ENCODE data around the gene FRMPD2.

FRMPD2 gene

DNA sequence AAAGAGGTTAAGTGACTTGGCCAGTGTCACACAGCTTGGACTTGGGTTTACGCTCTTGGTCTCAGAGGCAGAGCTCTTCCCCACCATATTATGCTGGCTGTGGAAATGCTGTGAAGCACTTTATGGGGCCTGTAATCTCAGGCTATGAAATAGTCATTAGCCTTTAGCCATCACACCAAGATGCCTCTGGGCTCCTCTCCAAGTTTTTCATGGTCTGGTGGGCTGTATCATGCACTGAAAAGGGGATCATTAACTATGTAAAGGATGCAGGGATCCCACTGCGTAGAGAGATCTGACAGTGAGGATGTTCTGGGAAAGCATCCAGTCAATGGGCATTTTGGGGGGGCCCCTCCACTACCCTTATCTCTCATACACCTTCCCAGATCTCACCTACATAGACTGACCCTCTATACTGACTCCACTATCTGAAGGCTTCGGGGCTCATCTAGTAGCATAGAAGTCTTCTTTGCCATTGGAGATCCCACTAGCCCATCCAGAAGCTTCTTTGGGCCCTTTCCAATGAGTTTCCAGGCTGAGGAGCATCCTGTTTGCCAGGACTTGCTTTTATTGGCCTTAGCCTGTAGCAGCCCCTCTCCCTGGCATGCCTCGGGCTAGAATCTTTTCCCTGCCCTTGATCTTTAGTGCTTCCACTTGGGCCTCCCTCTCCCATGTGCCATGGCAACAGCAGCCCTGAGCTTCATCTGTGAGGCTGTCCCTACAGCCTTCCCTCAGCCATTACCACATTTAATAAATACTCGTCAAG lies 19.6 kb downstream of the FRMPD2 start:
- no peak for TF ChIP-seq CTCF (IDR thresholded peaks at IDR 0.05; ENCODE audit: borderline replicate concordance, control extremely low read depth, extremely low read depth, insufficient read depth, missing control alignments)
- peak; percentile 3 for DNase-seq (ENCODE audit: low spot score)
- in situ Hi-C loops (cut with MboI; ENCODE audit: low sequenced_read_pairs, unreplicated experiment): no loop called here

- in situ Hi-C loops (cut with MboI; ENCODE audit: low sequenced_read_pairs, unreplicated experiment): no loop called here
- no peak for TF ChIP-seq CTCF (IDR thresholded peaks at IDR 0.05; ENCODE audit: borderline replicate concordance, control extremely low read depth, extremely low read depth, insufficient read depth, missing control alignments)
- DNase-seq (ENCODE audit: low spot score): peak; percentile 2
Measured at GRCh38 chr10:48253970-48254657, 20.4 kb downstream of the FRMPD2 start.

DNA sequence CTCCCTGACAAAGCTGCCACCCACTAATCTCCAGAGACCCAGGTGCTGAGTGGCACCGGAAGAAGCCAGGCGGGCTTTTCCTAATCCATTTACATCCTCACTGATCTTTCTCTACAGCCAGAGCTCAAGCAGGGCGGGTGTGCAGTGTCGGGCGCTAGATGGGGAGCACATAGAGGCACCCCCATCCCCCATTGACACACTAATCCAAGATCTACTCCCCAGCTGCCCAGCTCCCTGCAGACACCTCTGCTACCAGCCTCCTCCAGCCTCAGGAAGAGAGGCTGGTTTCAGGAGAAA lies 22.2 kb downstream of the FRMPD2 start:
- in situ Hi-C loops (cut with MboI; ENCODE audit: low sequenced_read_pairs, unreplicated experiment): no loop called here
- DNase-seq (ENCODE audit: low spot score): no peak
- TF ChIP-seq CTCF (IDR thresholded peaks at IDR 0.05; ENCODE audit: borderline replicate concordance, control extremely low read depth, extremely low read depth, insufficient read depth, missing control alignments): no peak

- in situ Hi-C loops (cut with MboI; ENCODE audit: low sequenced_read_pairs, unreplicated experiment): no loop called here
- no peak for DNase-seq (ENCODE audit: low spot score)
- TF ChIP-seq CTCF (IDR thresholded peaks at IDR 0.05; ENCODE audit: borderline replicate concordance, control extremely low read depth, extremely low read depth, insufficient read depth, missing control alignments): no peak
Measured at GRCh38 chr10:48251525-48252353, 22.8 kb downstream of the FRMPD2 start.

GRCh38 chr10:48251152-48251524 lies 23.4 kb downstream of the FRMPD2 start:
- DNase-seq (ENCODE audit: low spot score): no peak
- in situ Hi-C loops (cut with MboI; ENCODE audit: low sequenced_read_pairs, unreplicated experiment): no loop called here
- no peak for TF ChIP-seq CTCF (IDR thresholded peaks at IDR 0.05; ENCODE audit: borderline replicate concordance, control extremely low read depth, extremely low read depth, insufficient read depth, missing control alignments)

- peak; percentile 3 for DNase-seq (ENCODE audit: low spot score)
- in situ Hi-C loops (cut with MboI; ENCODE audit: low sequenced_read_pairs, unreplicated experiment): no loop called here
- TF ChIP-seq CTCF (IDR thresholded peaks at IDR 0.05; ENCODE audit: borderline replicate concordance, control extremely low read depth, extremely low read depth, insufficient read depth, missing control alignments): no peak
Measured at GRCh38 chr10:48249763-48250351, 24.6 kb downstream of the FRMPD2 start.

Measured in GM13976 (cell line).